H9 (cell line): ENCODE measurements around the gene MRM3. TPM values are rescaled to one million over a fixed set of nuclear protein-coding genes. Genes with fewer than 3 reads are reported as not detected.

Experiments used
- DNase-seq: peaks from one replicate; pipeline ENCODE4 v3.0.0-alpha.2; 2017
- H2AFZ ChIP-seq: one replicate; pipeline ENCODE4 v1.6.1; 2013; ENCODE audit warnings: mild to moderate bottlenecking, low read length, control low read depth, moderate library complexity
- H2AK5ac ChIP-seq: 2 replicates; pipeline ENCODE4 v1.6.1; 2013; ENCODE audit warnings: low read length, control low read depth, mixed read lengths; ENCODE audit not compliant: insufficient read length
- H2BK120ac ChIP-seq: one replicate; pipeline ENCODE4 v1.6.1; 2013; ENCODE audit warnings: low read depth, mild to moderate bottlenecking, low read length, control low read depth, inconsistent platforms; ENCODE audit not compliant: poor library complexity, severe bottlenecking
- H2BK12ac ChIP-seq: 2 replicates; pipeline ENCODE4 v1.6.1; 2013; ENCODE audit warnings: low read length, control low read depth, mixed read lengths, low read depth; ENCODE audit not compliant: insufficient read length
- H2BK15ac ChIP-seq: 2 replicates; pipeline ENCODE4 v1.6.1; 2013; ENCODE audit warnings: low read depth, low read length, control low read depth
- H2BK20ac ChIP-seq: one replicate; pipeline ENCODE4 v1.6.1; 2013; ENCODE audit warnings: low read depth, mild to moderate bottlenecking, low read length, control low read depth, inconsistent platforms; ENCODE audit not compliant: poor library complexity, severe bottlenecking
- H2BK5ac ChIP-seq: 2 replicates; pipeline ENCODE4 v1.6.1; 2013; ENCODE audit warnings: low read length, control low read depth, mixed read lengths; ENCODE audit not compliant: insufficient read length
- H3K14ac ChIP-seq: 2 replicates; pipeline ENCODE4 v1.6.1; 2013; ENCODE audit warnings: low read length, control low read depth; ENCODE audit not compliant: insufficient read depth
- H3K18ac ChIP-seq: 2 replicates; pipeline ENCODE4 v1.6.1; 2013; ENCODE audit warnings: low read depth, mild to moderate bottlenecking, mixed read lengths, low read length, control low read depth; ENCODE audit not compliant: insufficient read length
- H3K23ac ChIP-seq: 2 replicates; pipeline ENCODE4 v1.6.1; 2013; ENCODE audit warnings: low read length, control low read depth, mixed read lengths, low read depth; ENCODE audit not compliant: insufficient read length
- H3K23me2 ChIP-seq: 2 replicates; pipeline ENCODE4 v1.6.1; 2013; ENCODE audit warnings: low read depth, mild to moderate bottlenecking, mixed read lengths, low read length, control low read depth; ENCODE audit not compliant: insufficient read length, poor library complexity, severe bottlenecking
- H3K27ac ChIP-seq: 2 replicates; pipeline ENCODE4 v1.5.1; 2013; ENCODE audit warnings: low read length, control low read depth, mixed read lengths, low read depth; ENCODE audit not compliant: insufficient read length
- H3K27me3 ChIP-seq: 2 replicates; pipeline ENCODE4 v1.6.1; 2013; ENCODE audit warnings: low read length, control low read depth, inconsistent platforms; ENCODE audit not compliant: insufficient read depth
- H3K4ac ChIP-seq: 2 replicates; pipeline ENCODE4 v1.6.1; 2013; ENCODE audit warnings: low read depth, mild to moderate bottlenecking, control low read depth, inconsistent platforms, low read length, moderate library complexity
- H3K4me1 ChIP-seq: 2 replicates; pipeline ENCODE4 v1.6.1; 2013; ENCODE audit warnings: low read length, control low read depth, inconsistent platforms; ENCODE audit not compliant: insufficient read depth
- H3K4me2 ChIP-seq: 2 replicates; pipeline ENCODE4 v1.6.1; 2013; ENCODE audit warnings: low read length, control low read depth, mixed read lengths; ENCODE audit not compliant: insufficient read length, insufficient read depth
- H3K56ac ChIP-seq: 2 replicates; pipeline ENCODE4 v1.6.1; 2013; ENCODE audit warnings: low read depth, mild to moderate bottlenecking, mixed read lengths, low read length, control low read depth; ENCODE audit not compliant: insufficient read length
- H3K79me1 ChIP-seq: 2 replicates; pipeline ENCODE4 v1.6.1; 2013; ENCODE audit warnings: low read depth, mild to moderate bottlenecking, moderate library complexity, low read length, control low read depth, inconsistent platforms; ENCODE audit not compliant: insufficient read depth, poor library complexity, severe bottlenecking
- H3K79me2 ChIP-seq: 2 replicates; pipeline ENCODE4 v1.6.1; 2013; ENCODE audit warnings: low read length, control low read depth, inconsistent platforms; ENCODE audit not compliant: insufficient read depth
- H3K9ac ChIP-seq: 2 replicates; pipeline ENCODE4 v1.6.1; 2013; ENCODE audit warnings: low read length, control low read depth, mixed read lengths; ENCODE audit not compliant: insufficient read length; ENCODE audit errors: extremely low read depth
- H3K9me3 ChIP-seq: one replicate; pipeline ENCODE4 v1.6.1; 2013; ENCODE audit warnings: low read depth, low read length, inconsistent platforms; ENCODE audit not compliant: control insufficient read depth
- H3T11ph ChIP-seq: one replicate; pipeline ENCODE4 v1.6.1; 2013; ENCODE audit warnings: mild to moderate bottlenecking, low read length, control low read depth, inconsistent platforms
- H4K20me1 ChIP-seq: one replicate; pipeline ENCODE4 v1.6.1; 2013; ENCODE audit not compliant: control insufficient read depth, insufficient read length, insufficient read depth
- H4K5ac ChIP-seq: 2 replicates; pipeline ENCODE4 v1.6.1; 2013; ENCODE audit warnings: low read depth, mild to moderate bottlenecking, mixed read lengths, low read length, control low read depth; ENCODE audit not compliant: insufficient read length
- H4K8ac ChIP-seq: replicated peaks from 2 replicates; pipeline ENCODE4 v1.6.1; 2013; ENCODE audit warnings: low read length, control low read depth, mixed read lengths, low read depth; ENCODE audit not compliant: insufficient read length
- H4K91ac ChIP-seq: 2 replicates; pipeline ENCODE4 v1.6.1; 2013; ENCODE audit warnings: low read depth, mild to moderate bottlenecking, moderate library complexity, mixed read lengths, low read length, control low read depth; ENCODE audit not compliant: insufficient read length
- H3K27ac Mint-ChIP-seq, 3 experiments: 2 replicates in 2 of 3; 3 replicates in 1 of 3; pipeline ENCODE4 v1.8.0; 2020 to 2021; ENCODE audit warnings: mixed read lengths in 3 of 3, mild to moderate bottlenecking in 1 of 3, moderate library complexity in 1 of 3
- H3K27me3 Mint-ChIP-seq: 2 replicates; pipeline ENCODE4 v1.8.0; 2021; ENCODE audit warnings: low read depth, mild to moderate bottlenecking, moderate library complexity, mixed read lengths
- H3K36me3 Mint-ChIP-seq, 3 experiments: 2 replicates in 2 of 3; 3 replicates in 1 of 3; pipeline ENCODE4 v1.8.0; 2020 to 2021; ENCODE audit warnings: low read depth in 3 of 3, mixed read lengths in 3 of 3; ENCODE audit not compliant: insufficient read depth in 1 of 3
- H3K4me1 Mint-ChIP-seq, 2 experiments: 2 replicates each; pipeline ENCODE4 v1.8.0; 2020; ENCODE audit warnings: mixed read lengths in 2 of 2
- H3K4me3 Mint-ChIP-seq, 2 experiments: 2 replicates in 1 of 2; 3 replicates in 1 of 2; pipeline ENCODE4 v1.8.0; 2020 to 2021; ENCODE audit warnings: mild to moderate bottlenecking in 2 of 2, mixed read lengths in 2 of 2, moderate library complexity in 1 of 2
- H3K9me3 Mint-ChIP-seq, 2 experiments: 2 replicates in 1 of 2; 3 replicates in 1 of 2; pipeline ENCODE4 v1.8.0; 2020; ENCODE audit warnings: mild to moderate bottlenecking in 2 of 2, mixed read lengths in 2 of 2, moderate library complexity in 1 of 2
- whole genome bisulfite sequencing: extraction: QIAGEN DNeasy Blood & Tissue Kit; methylation state at CpG from one replicate; pipeline ENCODE4 v1.1.7; 2013; ENCODE audit warnings: missing lambda C conversion rate, low lambda C conversion rate, mixed read lengths; ENCODE audit not compliant: insufficient read length; ENCODE audit errors: extremely low coverage; 5-methylcytosine and 5-hydroxymethylcytosine counted together
- total RNA-seq: library from RNA; stranded (reverse); gene quantifications from 2 replicates; pipeline ENCODE4 v1.2.1, GENCODE V29; 2021
- TF ChIP-seq, protein P1 (sequence below): fragments of 200-600 bp; sonication (generic); conservative IDR thresholded peaks from 3 replicates; pipeline ENCODE4 v1.8.0; 2021; ENCODE audit warnings: antibody characterized with exemption, mild to moderate bottlenecking

Gene MRM3
- total RNA-seq, 1 experiment from 2014 or later: 25.3 TPM

DNA sequence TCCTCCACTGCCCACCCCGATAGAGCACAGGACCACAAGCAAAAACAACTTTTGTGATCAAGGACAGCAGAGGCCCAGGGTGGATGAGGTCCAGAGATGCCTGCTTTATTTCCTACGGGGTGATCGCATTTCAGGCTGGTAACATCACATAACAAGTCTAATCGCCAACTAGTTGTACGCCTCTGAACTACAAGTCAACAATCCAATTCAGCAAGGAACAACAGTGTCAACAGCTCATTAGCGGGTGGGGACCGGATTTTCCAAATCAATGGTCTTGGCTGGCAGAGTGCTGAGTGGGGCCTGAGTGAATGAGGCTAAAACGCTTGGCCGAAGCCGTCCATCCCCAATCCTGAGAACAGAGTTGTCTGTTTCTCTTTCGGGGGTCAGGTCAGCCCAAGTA is 17.1 kb downstream of the MRM3 start:
- H3K27me3 Mint-ChIP-seq: no peaks in the 10 kb centered on the region
- Histone ChIP-seq H3K27me3 (no peaks in the 10 kb centered on the region), H4K91ac (no peak overlapping the region), H2AFZ (no peak overlapping the region), H2BK15ac (no peak overlapping the region), H2BK20ac (no peak overlapping the region), H3K23ac (no peak overlapping the region), H2BK5ac (no peak overlapping the region), H3K79me1 (no peaks in the 10 kb centered on the region), H4K8ac (no peak overlapping the region), H3K9me3 (no peaks in the 10 kb centered on the region), H3K4ac (no peak overlapping the region), H3K4me2 (no peak overlapping the region), H3K4me1 (no peaks in the 10 kb centered on the region; the same call in 1 of the 2 replicates), H2BK120ac (no peak overlapping the region), H3K27ac (no peak overlapping the region), H4K5ac (no peak overlapping the region), H2AK5ac (no peak overlapping the region), H3T11ph (no peak overlapping the region), H3K9ac (no peak overlapping the region), H3K14ac (no peak overlapping the region), H3K79me2 (no peaks in the 10 kb centered on the region; the same call in 1 of the 2 replicates), H4K20me1 (no peaks in the 10 kb centered on the region), H3K23me2 (no peaks in the 10 kb centered on the region), H3K18ac (no peak overlapping the region), H3K56ac (no peak overlapping the region), H2BK12ac (no peak overlapping the region)
- H3K36me3 Mint-ChIP-seq: peaks cover 3 to 46% (median 38%) of the 10 kb centered on the region in 3 experiments; a peak in 6 of 7 replicates
- H3K4me1 Mint-ChIP-seq: peaks cover 10 to 11% of the 10 kb centered on the region in 2 experiments
- no peak for DNase-seq
- H3K27ac Mint-ChIP-seq: peak overlapping the region in 2 of 3 experiments; percentile 53 to 91; a peak in 4 of 7 replicates
- TF ChIP-seq, protein P1, sequence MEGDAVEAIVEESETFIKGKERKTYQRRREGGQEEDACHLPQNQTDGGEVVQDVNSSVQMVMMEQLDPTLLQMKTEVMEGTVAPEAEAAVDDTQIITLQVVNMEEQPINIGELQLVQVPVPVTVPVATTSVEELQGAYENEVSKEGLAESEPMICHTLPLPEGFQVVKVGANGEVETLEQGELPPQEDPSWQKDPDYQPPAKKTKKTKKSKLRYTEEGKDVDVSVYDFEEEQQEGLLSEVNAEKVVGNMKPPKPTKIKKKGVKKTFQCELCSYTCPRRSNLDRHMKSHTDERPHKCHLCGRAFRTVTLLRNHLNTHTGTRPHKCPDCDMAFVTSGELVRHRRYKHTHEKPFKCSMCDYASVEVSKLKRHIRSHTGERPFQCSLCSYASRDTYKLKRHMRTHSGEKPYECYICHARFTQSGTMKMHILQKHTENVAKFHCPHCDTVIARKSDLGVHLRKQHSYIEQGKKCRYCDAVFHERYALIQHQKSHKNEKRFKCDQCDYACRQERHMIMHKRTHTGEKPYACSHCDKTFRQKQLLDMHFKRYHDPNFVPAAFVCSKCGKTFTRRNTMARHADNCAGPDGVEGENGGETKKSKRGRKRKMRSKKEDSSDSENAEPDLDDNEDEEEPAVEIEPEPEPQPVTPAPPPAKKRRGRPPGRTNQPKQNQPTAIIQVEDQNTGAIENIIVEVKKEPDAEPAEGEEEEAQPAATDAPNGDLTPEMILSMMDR: no peak
- H3K4me3 Mint-ChIP-seq: no peak overlapping the region
- no CpG with 5 or more reads among the region's 11 CpGs for WGBS
- H3K9me3 Mint-ChIP-seq: no peaks in the 10 kb centered on the region
